Muscle layer of duodenum (tissue), 2 donors: ENCODE data around the gene PRKAA1.
"Not testable (repeated sequence)": the region's sequence is repeated elsewhere in the genome, so short reads cannot be mapped to it uniquely, and the experiment has no call there.

Experiments
- H3K27ac ChIP-seq: one replicate; pipeline ENCODE4 v1.7.0; 2013; ENCODE audit warnings: mild to moderate bottlenecking, low read length
- H3K27me3 ChIP-seq: one replicate; pipeline ENCODE4 v1.7.0; 2013; ENCODE audit warnings: low read depth, mild to moderate bottlenecking, control low read depth, low read length
- H3K36me3 ChIP-seq, 2 donors: one replicate each; pipeline ENCODE4 v1.7.0; 2013; ENCODE audit warnings: low read length in 2 of 2, control low read depth in 1 of 2, mild to moderate bottlenecking in 1 of 2; ENCODE audit not compliant: insufficient read depth in 2 of 2, control insufficient read depth in 1 of 2
- H3K4me1 ChIP-seq, 2 donors: one replicate each; pipeline ENCODE4 v1.7.0; 2013; ENCODE audit warnings: low read length in 2 of 2, mild to moderate bottlenecking in 2 of 2, control low read depth in 1 of 2, moderate library complexity in 1 of 2; ENCODE audit not compliant: insufficient read depth in 2 of 2, control insufficient read depth in 1 of 2
- H3K4me3 ChIP-seq, 2 donors: one replicate each; pipeline ENCODE4 v1.7.0; 2013; ENCODE audit warnings: low read length in 2 of 2, low read depth in 1 of 2, mild to moderate bottlenecking in 1 of 2
- H3K9me3 ChIP-seq, 2 donors: one replicate each; pipeline ENCODE4 v1.7.0; 2013; ENCODE audit warnings: low read length in 2 of 2, control low read depth in 1 of 2, mild to moderate bottlenecking in 1 of 2; ENCODE audit not compliant: control insufficient read depth in 1 of 2
- donor health status: healthy.

PRKAA1 gene

GRCh38 chr5:40746703-40747102 is 51.5 kb downstream of the PRKAA1 start:
- H3K27ac ChIP-seq: no peak overlapping the region
- no peak overlapping the region for H3K4me3 ChIP-seq
- H3K36me3 ChIP-seq: peaks cover 0 to under 1% of the 10 kb centered on the region in 2 donors
- H3K27me3 ChIP-seq: no peaks in the 10 kb centered on the region
- H3K9me3 ChIP-seq: no peaks in the 10 kb centered on the region
- no peaks in the 10 kb centered on the region for H3K4me1 ChIP-seq

GRCh38 chr5:40743771-40744170 is 54.4 kb downstream of the PRKAA1 start:
- Histone ChIP-seq H3K4me3 (no peak overlapping the region), H3K36me3 (peaks cover 5 to 19% of the 10 kb centered on the region in 2 donors), H3K4me1 (no peaks in the 10 kb centered on the region), H3K9me3 (no peaks in the 10 kb centered on the region), H3K27ac (no peak overlapping the region), H3K27me3 (no peaks in the 10 kb centered on the region)

DNA sequence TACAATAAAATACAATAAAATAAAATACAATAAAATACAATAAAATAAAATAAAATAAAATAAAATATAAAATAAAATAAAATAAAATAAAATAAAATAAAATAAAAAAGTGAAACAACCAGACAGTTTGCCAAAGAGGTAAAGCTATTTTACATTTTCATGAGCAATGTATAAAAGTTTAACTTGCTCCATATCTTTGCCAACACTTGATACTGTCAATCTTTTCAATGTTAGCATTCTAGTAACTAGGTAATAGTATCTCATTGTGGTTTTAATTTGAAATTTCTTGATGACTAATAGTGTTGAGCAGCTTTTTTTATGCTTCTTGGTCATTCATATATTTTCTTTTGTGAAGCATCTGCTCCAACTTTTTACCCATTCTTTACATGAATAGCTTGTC is 59.7 kb downstream of the PRKAA1 start:
- Histone ChIP-seq H3K36me3 (peaks cover 5 to 19% of the 10 kb centered on the region in 2 donors), H3K4me1 (peaks cover 18% of the 10 kb centered on the region in 2 donors), H3K27me3 (no peaks in the 10 kb centered on the region), H3K4me3 (no peak overlapping the region), H3K9me3 (no peaks in the 10 kb centered on the region), H3K27ac (no peak overlapping the region)

DNA sequence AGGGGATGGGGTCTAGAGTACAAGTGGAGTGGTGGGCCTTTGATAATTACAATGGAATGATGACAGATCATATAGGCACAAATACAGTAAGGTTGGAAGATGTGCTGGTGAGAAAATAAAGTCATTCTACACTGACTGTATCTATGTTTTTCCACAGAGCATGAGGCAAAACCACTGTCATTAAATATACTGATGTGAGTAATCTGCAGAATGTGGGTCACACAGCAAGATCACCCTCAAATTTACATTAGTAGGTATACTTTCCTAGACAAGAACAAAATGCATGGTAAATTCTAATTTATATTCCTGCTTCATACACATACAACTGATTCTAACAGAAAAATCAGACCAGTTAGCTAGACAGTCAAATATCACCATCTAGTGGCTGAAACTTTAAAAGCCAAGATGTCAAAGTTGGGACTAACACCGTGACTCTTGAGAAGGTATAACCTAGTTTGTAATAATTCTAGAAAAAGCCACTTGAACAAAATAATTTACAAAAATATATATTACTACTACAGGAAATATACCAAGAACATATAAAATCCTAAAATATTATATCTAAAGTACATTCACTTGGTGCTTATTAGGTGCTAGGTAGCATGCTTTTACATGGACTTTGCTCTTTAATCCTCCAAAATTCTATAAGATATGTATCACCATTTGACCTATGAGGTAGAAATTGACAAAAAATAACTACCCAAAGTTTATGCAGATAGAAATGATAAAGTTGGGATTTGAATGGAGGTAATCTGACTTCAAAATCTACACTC is 61.9 kb downstream of the PRKAA1 start:
- H3K9me3 ChIP-seq: no peaks in the 10 kb centered on the region
- no peak overlapping the region for H3K27ac ChIP-seq
- H3K27me3 ChIP-seq: no peaks in the 10 kb centered on the region
- H3K36me3 ChIP-seq: peaks cover 3 to 13% of the 10 kb centered on the region in 2 donors
- no peak overlapping the region for H3K4me3 ChIP-seq
- H3K4me1 ChIP-seq: peaks cover 20 to 21% of the 10 kb centered on the region in 2 donors

- Histone ChIP-seq H3K36me3 (peaks cover 0 to 9% of the 10 kb centered on the region in 2 donors), H3K27me3 (no peaks in the 10 kb centered on the region), H3K27ac (no peak overlapping the region), H3K9me3 (no peaks in the 10 kb centered on the region), H3K4me1 (peaks cover 20 to 25% of the 10 kb centered on the region in 2 donors), H3K4me3 (no peak overlapping the region)
These were observed 62.6 kb downstream of the PRKAA1 start for GRCh38 chr5:40735609-40736008.

DNA sequence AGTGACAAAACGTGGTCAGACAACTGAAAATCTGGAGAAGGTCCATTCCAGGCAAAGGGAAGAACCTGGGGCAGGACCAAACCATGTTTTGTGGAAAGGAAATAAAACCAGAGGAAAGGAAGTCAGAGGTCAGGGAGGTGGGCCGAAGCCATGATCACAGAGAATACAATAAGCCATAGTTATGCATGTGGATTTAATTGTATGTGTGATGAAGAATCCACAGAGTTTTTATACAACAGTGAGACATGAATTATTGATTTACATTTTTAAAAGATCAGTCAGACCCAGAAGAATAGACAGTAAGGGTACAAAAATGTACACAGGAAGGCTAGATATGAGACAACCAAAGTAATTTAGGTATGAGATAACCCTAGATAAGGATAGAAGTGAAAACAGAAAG is 63.2 kb downstream of the PRKAA1 start:
- Histone ChIP-seq H3K27ac (no peak overlapping the region), H3K9me3 (no peaks in the 10 kb centered on the region), H3K4me3 (no peak overlapping the region), H3K4me1 (peaks cover 20 to 25% of the 10 kb centered on the region in 2 donors), H3K27me3 (no peaks in the 10 kb centered on the region), H3K36me3 (peaks cover 0 to 6% of the 10 kb centered on the region in 2 donors)

DNA sequence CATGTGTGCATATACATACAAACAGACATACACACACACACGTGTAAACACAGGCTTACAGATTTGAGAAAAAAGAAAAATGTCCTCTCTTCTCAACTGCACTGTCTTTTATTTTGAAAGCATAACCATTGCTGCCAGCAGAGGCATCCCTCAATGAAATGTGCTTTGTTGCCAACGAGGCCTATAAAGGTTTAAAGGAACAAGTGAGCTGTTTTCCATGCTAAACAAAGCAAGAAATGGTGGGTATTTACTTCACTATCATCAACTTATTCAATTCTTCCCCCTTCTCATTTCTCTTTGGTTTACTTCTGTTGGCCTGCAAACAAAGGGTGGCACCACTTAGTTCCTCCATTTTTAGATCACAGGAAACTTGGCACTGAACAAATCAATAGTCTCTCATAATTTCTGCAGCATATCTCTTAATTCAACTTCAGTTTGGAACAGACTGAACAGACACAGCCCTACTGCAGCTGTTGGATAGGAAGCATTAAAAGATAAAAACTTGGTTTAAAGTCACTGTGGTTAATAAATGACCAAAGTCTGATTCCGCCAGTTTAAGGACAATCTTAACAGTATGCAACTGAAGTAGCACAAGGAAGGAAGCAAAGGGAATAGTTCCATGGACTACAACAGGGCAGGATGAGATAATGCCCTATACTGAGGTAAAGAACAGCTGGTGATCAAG is 64.2 kb downstream of the PRKAA1 start:
- Histone ChIP-seq H3K9me3 (no peaks in the 10 kb centered on the region), H3K27me3 (no peaks in the 10 kb centered on the region), H3K4me3 (no peak overlapping the region), H3K36me3 (no peaks in the 10 kb centered on the region), H3K4me1 (peaks cover 20 to 25% of the 10 kb centered on the region in 2 donors), H3K27ac (no peak overlapping the region)

GRCh38 chr5:40733434-40733833 is 64.7 kb downstream of the PRKAA1 start:
- Histone ChIP-seq H3K4me3 (no peak overlapping the region), H3K9me3 (no peaks in the 10 kb centered on the region), H3K27me3 (no peaks in the 10 kb centered on the region), H3K4me1 (peaks cover 20 to 25% of the 10 kb centered on the region in 2 donors), H3K36me3 (peaks cover 0 to 4% of the 10 kb centered on the region in 2 donors), H3K27ac (no peak overlapping the region)

- peaks cover 9 to 23% of the 10 kb centered on the region in 2 donors for H3K36me3 ChIP-seq
- not testable (repeated sequence) for H3K4me3 ChIP-seq, H3K4me1 ChIP-seq, H3K27ac ChIP-seq, H3K9me3 ChIP-seq, H3K27me3 ChIP-seq
These were observed 75.7 kb downstream of the PRKAA1 start for GRCh38 chr5:40722497-40722911.

- no peak overlapping the region for H3K4me3 ChIP-seq
- no peaks in the 10 kb centered on the region for H3K27me3 ChIP-seq
- peaks cover 7 to 20% of the 10 kb centered on the region in 2 donors for H3K36me3 ChIP-seq
- no peak overlapping the region for H3K27ac ChIP-seq
- H3K4me1 ChIP-seq: no peaks in the 10 kb centered on the region
- no peaks in the 10 kb centered on the region for H3K9me3 ChIP-seq
These were observed 78.1 kb downstream of the PRKAA1 start for GRCh38 chr5:40720069-40720468.

DNA sequence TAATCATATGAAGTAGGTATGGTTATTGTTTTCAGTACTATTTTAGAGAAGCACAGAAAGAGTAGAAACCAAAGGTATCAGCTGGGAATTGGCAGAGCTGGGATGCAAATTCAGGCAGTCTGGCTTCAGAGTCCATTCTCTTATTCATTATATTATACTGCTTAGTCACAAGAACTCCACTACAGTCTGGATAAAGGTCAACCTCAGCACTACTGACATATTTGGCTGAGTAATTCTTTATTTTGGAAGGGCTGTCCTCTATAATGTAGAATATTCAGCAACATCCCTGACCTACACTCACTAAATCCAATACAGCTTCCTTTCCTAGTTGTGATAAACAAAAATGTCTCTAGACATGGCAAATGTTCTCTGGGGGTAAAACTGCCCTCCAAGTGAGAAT is 80.9 kb downstream of the PRKAA1 start:
- H3K4me3 ChIP-seq: no peak overlapping the region
- no peaks in the 10 kb centered on the region for H3K9me3 ChIP-seq
- H3K4me1 ChIP-seq: no peaks in the 10 kb centered on the region
- no peak overlapping the region for H3K27ac ChIP-seq
- H3K36me3 ChIP-seq: peaks cover 7 to 16% of the 10 kb centered on the region in 2 donors
- no peaks in the 10 kb centered on the region for H3K27me3 ChIP-seq
